Measurements from ENCODE around the gene CEMIP2. TPM values are rescaled to one million over a fixed set of nuclear protein-coding genes. Genes with fewer than 3 reads are reported as not detected.

CEMIP2 gene
- total RNA-seq, 4 donors from 2014 or later: 10.6 to 29.9 (median 14.7) TPM

DNA sequence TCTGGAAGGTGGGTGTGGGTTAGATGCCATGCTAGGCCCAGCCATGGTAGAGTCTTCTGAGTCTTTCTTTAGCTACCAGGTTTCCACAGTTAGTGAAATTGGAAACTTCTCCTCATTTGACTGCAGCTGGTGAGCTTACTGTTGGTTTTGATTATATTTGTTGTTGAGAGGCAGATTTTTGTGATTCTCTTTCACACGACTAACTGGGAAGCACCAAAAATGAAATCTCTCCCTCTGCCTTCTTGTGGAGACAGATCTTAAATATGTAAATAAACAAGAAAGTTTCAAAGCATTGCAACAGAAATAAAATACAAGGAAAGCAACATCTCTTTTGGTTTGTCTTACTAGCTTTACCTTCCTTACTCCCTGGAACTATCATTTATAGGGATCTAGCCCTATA is 122.2 kb downstream of the CEMIP2 start:
- no peaks in the 10 kb centered on the region for H3K9me3 ChIP-seq
- no peaks in the 10 kb centered on the region for H3K27me3 ChIP-seq
- TF ChIP-seq, protein P1, sequence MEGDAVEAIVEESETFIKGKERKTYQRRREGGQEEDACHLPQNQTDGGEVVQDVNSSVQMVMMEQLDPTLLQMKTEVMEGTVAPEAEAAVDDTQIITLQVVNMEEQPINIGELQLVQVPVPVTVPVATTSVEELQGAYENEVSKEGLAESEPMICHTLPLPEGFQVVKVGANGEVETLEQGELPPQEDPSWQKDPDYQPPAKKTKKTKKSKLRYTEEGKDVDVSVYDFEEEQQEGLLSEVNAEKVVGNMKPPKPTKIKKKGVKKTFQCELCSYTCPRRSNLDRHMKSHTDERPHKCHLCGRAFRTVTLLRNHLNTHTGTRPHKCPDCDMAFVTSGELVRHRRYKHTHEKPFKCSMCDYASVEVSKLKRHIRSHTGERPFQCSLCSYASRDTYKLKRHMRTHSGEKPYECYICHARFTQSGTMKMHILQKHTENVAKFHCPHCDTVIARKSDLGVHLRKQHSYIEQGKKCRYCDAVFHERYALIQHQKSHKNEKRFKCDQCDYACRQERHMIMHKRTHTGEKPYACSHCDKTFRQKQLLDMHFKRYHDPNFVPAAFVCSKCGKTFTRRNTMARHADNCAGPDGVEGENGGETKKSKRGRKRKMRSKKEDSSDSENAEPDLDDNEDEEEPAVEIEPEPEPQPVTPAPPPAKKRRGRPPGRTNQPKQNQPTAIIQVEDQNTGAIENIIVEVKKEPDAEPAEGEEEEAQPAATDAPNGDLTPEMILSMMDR (IDR thresholded peaks at IDR 0.05 in 4 of 5, conservative IDR thresholded peaks at IDR 0.05 in 1 of 5): no peak
- TF ChIP-seq POLR2A (IDR thresholded peaks at IDR 0.05): no peak
- ATAC-seq (no peak), DNase-seq (no peak)
- in situ Hi-C loops (cut with MboI; ENCODE audit: low sequenced_read_pairs in 4 of 4): no loop called here
- H3K27ac ChIP-seq: no peak overlapping the region
- no peaks in the 10 kb centered on the region for H3K36me3 ChIP-seq
- peaks cover 0 to 18% of the 10 kb centered on the region in 2 donors for H3K4me1 ChIP-seq
- intact Hi-C loops (cut with DNase I; ENCODE audit: low total_unique reads): loop anchor here (1.0 kb wide), 1 partner anchor 29 kb away; no protein-coding TSS in a partner anchor
- no peak overlapping the region for H3K4me3 ChIP-seq

DNA sequence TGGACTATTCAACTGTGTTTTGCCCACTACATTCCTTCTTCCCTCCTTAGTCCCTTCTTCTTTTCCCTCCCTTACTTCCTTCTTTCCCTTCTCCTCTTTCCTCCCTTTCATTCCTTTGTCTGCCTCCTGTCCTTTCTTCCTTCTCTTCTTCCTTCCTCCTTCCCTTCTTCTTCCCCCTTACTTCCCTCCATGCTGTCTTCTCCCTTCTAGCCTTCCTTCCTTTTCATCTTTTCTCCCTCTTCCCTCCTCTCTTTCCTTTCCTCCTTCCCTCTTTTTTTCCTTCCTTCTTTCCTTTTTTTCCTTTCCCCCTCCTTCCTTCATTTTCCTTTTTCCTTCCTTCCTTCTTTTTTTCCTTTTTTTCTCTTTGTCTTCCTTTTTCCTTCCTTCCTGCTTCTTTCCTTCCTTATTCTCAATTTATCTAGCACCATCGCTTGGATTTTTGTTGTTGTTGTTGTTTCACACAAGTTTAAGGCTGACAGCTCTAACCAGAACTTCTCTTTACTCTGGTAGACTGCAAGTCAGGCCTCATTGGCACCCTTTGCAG is 123.4 kb downstream of the CEMIP2 start:
- Histone ChIP-seq H3K9me3 (no peaks in the 10 kb centered on the region), H3K27me3 (no peaks in the 10 kb centered on the region), H3K4me1 (peaks cover 0 to 18% of the 10 kb centered on the region in 2 donors), H3K4me3 (no peak overlapping the region), H3K27ac (no peak overlapping the region), H3K36me3 (no peaks in the 10 kb centered on the region)
- intact Hi-C loops (cut with DNase I; ENCODE audit: low total_unique reads): no loop called here
- DNase-seq (no peak), ATAC-seq (no peak)
- in situ Hi-C loops (cut with MboI; ENCODE audit: low sequenced_read_pairs in 4 of 4): no loop called here
- TF ChIP-seq, protein P1 (IDR thresholded peaks at IDR 0.05 in 4 of 5, conservative IDR thresholded peaks at IDR 0.05 in 1 of 5): no peak
- TF ChIP-seq POLR2A (IDR thresholded peaks at IDR 0.05): no peak

DNA sequence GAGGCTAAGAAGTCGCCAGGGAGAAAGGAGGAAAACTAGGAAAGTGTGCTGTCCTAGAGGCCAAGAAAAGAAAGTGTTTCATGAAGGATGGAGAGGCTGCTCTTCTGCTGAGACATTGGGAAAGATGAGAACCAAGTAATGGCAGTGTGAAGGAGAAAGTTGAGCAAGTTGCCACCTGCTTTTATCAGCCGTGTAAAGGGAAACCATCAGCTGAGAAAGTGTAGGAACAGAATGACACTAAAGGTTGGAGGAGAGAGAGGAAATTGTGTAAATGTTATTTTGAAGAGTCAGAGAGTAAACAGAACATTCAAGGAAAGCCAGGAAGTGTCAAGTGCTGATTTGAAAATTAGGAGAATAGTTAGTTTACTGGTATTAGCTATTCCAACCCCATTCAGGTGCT is 125.0 kb downstream of the CEMIP2 start:
- H3K27ac ChIP-seq: no peak overlapping the region
- ATAC-seq (no peak), DNase-seq (no peak)
- no peaks in the 10 kb centered on the region for H3K36me3 ChIP-seq
- no peaks in the 10 kb centered on the region for H3K27me3 ChIP-seq
- in situ Hi-C loops (cut with MboI; ENCODE audit: low sequenced_read_pairs in 4 of 4): no loop called here
- H3K4me1 ChIP-seq: peaks cover 0 to 19% of the 10 kb centered on the region in 2 donors
- no peak for TF ChIP-seq POLR2A (IDR thresholded peaks at IDR 0.05)
- TF ChIP-seq, protein P1 (IDR thresholded peaks at IDR 0.05 in 4 of 5, conservative IDR thresholded peaks at IDR 0.05 in 1 of 5): no peak
- H3K9me3 ChIP-seq: no peaks in the 10 kb centered on the region
- intact Hi-C loops (cut with DNase I; ENCODE audit: low total_unique reads): no loop called here
- no peak overlapping the region for H3K4me3 ChIP-seq

DNA sequence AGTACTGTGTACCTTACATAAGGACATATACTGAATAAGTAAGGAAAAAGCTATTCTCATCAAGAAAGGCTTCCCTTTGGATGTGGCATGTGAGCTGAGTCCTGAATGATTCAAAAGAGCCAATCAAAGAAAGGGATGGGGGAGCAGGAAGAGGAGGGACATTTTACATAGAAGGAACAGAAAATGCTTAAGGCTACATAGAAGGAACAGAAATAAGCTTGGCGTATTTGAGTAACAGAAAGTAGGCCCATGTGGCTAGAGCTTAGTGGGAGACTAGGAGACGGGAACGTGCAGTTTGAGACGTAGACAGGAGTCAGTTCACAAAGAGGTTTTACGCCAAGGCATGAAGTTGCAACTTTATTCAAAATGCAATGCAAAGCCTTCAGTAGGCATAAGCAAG is 126.3 kb downstream of the CEMIP2 start:
- ATAC-seq (no peak), DNase-seq (no peak)
- H3K9me3 ChIP-seq: no peaks in the 10 kb centered on the region
- in situ Hi-C loops (cut with MboI; ENCODE audit: low sequenced_read_pairs in 4 of 4): no loop called here
- peaks cover 0 to 22% of the 10 kb centered on the region in 2 donors for H3K4me1 ChIP-seq
- no peaks in the 10 kb centered on the region for H3K27me3 ChIP-seq
- H3K27ac ChIP-seq: no peak overlapping the region
- no peak overlapping the region for H3K4me3 ChIP-seq
- TF ChIP-seq, protein P1 (IDR thresholded peaks at IDR 0.05 in 4 of 5, conservative IDR thresholded peaks at IDR 0.05 in 1 of 5): no peak
- peak in 1 of 2 donors; percentile 9 for TF ChIP-seq POLR2A (IDR thresholded peaks at IDR 0.05)
- intact Hi-C loops (cut with DNase I; ENCODE audit: low total_unique reads): no loop called here
- H3K36me3 ChIP-seq: no peaks in the 10 kb centered on the region

DNA sequence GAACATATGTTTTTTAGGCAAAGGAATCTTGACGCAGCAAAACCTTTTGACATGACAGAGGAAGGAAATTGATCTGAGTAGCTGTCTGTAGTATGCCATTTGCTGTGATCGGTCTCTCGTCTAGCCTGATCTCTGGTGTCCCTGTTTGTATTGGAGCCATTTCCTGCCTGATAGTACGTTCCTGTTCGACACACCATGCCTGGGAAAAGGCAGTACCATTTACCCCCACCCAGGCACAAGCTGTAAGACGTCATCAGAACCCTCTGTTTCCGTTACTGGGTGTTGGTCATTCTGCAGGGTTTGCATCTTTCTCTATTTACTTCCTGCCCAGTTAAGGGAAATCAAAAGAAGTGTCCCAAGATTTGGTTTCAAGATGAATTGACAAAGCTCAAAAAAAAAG is 129.7 kb downstream of the CEMIP2 start:
- no peaks in the 10 kb centered on the region for H3K9me3 ChIP-seq
- intact Hi-C loops (cut with DNase I; ENCODE audit: low total_unique reads) (no loop called here), in situ Hi-C loops (cut with MboI; ENCODE audit: low sequenced_read_pairs in 4 of 4) (no loop called here)
- no peaks in the 10 kb centered on the region for H3K36me3 ChIP-seq
- DNase-seq (peak; percentile 17 to 37), ATAC-seq (peak; percentile 55 to 65)
- H3K27ac ChIP-seq: peak overlapping the region; percentile 3 to 64 (median 34)
- H3K4me1 ChIP-seq: peaks cover 0 to 11% of the 10 kb centered on the region in 2 donors
- H3K27me3 ChIP-seq: no peaks in the 10 kb centered on the region
- peak; percentile 16 to 36 for TF ChIP-seq POLR2A (IDR thresholded peaks at IDR 0.05)
- TF ChIP-seq, protein P1 (IDR thresholded peaks at IDR 0.05 in 4 of 5, conservative IDR thresholded peaks at IDR 0.05 in 1 of 5): no peak
- H3K4me3 ChIP-seq: no peak overlapping the region
